Caco-2 (cell line): Measurements from ENCODE around the gene PRKCB. TPM values are rescaled to one million over a fixed set of nuclear protein-coding genes. Genes with fewer than 3 reads are reported as not detected.

Source experiments
- BruUV-seq: library from RNA; stranded (reverse); fragments of 400-500 nt; replicated peaks from 2 replicates; lab custom pipeline; 2021; lab: Mats Ljungman, UMichigan
- CTCF ChIA-PET: fragments of 300-600 bp; sonication (Branson Sonifier 250); formaldehyde crosslinking; loops from one replicate; lab custom pipeline; 2022; ENCODE audit warnings: antibody characterized with exemption; lab: Charles Lee
- POLR2A ChIA-PET: fragments of 300-600 bp; sonication (Branson Sonifier 250); formaldehyde crosslinking; loops from one replicate; lab custom pipeline; 2022; ENCODE audit warnings: antibody characterized with exemption; lab: Charles Lee
- DNase-seq, 2 experiments: peaks; one replicate each; pipeline versions ENCODE4 v3.0.0 to v3.0.0-alpha.2; 2020 to 2022
- H3K27me3 ChIP-seq: replicated peaks from 2 replicates; pipeline ENCODE4 v1.6.0; 2011; ENCODE audit warnings: low read length; ENCODE audit not compliant: control insufficient read depth, insufficient read depth
- H3K36me3 ChIP-seq: 2 replicates; pipeline ENCODE4 v1.5.1; 2011; ENCODE audit warnings: low read length; ENCODE audit not compliant: control insufficient read depth, insufficient read depth
- H3K4me1 ChIP-seq: fragments of 250-450 bp; sonication (Bioruptor Pico); 2 replicates; pipeline ENCODE4 v1.5.1; 2020; ENCODE audit warnings: mild to moderate bottlenecking
- H3K4me3 ChIP-seq: 2 replicates; pipeline ENCODE4 v1.5.1; 2011; ENCODE audit warnings: low read depth, mild to moderate bottlenecking, control low read depth, low read length
- H3K9me3 ChIP-seq: fragments of 250-450 bp; sonication (Bioruptor Pico); 2 replicates; pipeline ENCODE4 v1.5.1; 2020; ENCODE audit warnings: mild to moderate bottlenecking, moderate library complexity
- H3K27ac Mint-ChIP-seq: one replicate; pipeline ENCODE4 v1.8.0; 2022; ENCODE audit warnings: mixed read lengths; ENCODE audit not compliant: unreplicated experiment
- H3K27me3 Mint-ChIP-seq: one replicate; pipeline ENCODE4 v1.8.0; 2022; ENCODE audit warnings: mixed read lengths; ENCODE audit not compliant: insufficient read depth, unreplicated experiment
- H3K36me3 Mint-ChIP-seq: one replicate; pipeline ENCODE4 v1.8.0; 2022; ENCODE audit warnings: mild to moderate bottlenecking, mixed read lengths; ENCODE audit not compliant: insufficient read depth, unreplicated experiment
- H3K4me1 Mint-ChIP-seq: one replicate; pipeline ENCODE4 v1.8.0; 2022; ENCODE audit warnings: low read depth, mixed read lengths; ENCODE audit not compliant: unreplicated experiment
- H3K4me3 Mint-ChIP-seq: one replicate; pipeline ENCODE4 v1.8.0; 2022; ENCODE audit warnings: mild to moderate bottlenecking, moderate library complexity, mixed read lengths; ENCODE audit not compliant: unreplicated experiment
- H3K9me3 Mint-ChIP-seq: one replicate; pipeline ENCODE4 v1.8.0; 2022; ENCODE audit warnings: mixed read lengths; ENCODE audit not compliant: unreplicated experiment
- intact Hi-C: fragments of 100-400 bp; cut with micrococcal nuclease; formaldehyde crosslinking; loops from one replicate; pipeline ENCODE4 v1.10.0; 2022; ENCODE audit not compliant: unreplicated experiment
- total RNA-seq: library from RNA; stranded (reverse); gene quantifications from 2 replicates; pipeline ENCODE4 v1.2.3, GENCODE V29; 2022
- TF ChIP-seq, protein P1 (sequence below), 2 experiments: fragments of 200-600 bp in 1 of 2; IDR thresholded peaks; 1 replicate in 1 of 2; 2 replicates in 1 of 2; pipeline versions ENCODE4 v1.5.1 to v1.8.0; 2011 to 2022; ENCODE audit warnings: antibody characterized with exemption in 1 of 2, control low read depth in 1 of 2, inconsistent platforms in 1 of 2, low read depth in 1 of 2, low read length in 1 of 2, mild to moderate bottlenecking in 1 of 2, moderate library complexity in 1 of 2; ENCODE audit not compliant: insufficient read depth in 1 of 2, severe bottlenecking in 1 of 2, unreplicated experiment in 1 of 2

The PRKCB gene
- total RNA-seq, 1 experiment from 2014 or later, result not detected

DNA sequence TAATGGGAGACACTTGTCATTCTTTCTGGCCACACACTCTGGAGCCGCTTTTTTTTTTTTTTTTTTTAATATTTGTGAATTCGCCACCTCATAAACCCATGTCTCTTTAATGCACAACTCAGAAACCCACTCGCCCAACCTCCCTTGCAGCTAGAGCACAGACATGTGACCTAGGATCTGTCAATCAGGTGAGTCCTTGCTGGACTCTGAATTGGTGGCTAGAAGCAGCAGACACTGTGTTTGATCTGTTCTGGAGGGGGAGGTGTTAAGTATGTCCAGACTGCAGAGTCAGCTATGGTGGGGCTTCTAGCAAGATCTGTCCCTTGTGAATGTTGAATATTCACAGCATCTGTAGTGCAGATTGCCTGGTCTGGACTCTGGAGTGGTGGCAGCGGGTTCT lies 112.1 kb downstream of the PRKCB start:
- intact Hi-C loops, result no loop called here
- no peaks in the 10 kb centered on the region for H3K4me1 Mint-ChIP-seq
- H3K9me3 ChIP-seq, result no peaks in the 10 kb centered on the region
- no peak overlapping the region for H3K4me3 ChIP-seq
- no peaks in the 10 kb centered on the region for H3K4me1 ChIP-seq
- TF ChIP-seq, protein P1, sequence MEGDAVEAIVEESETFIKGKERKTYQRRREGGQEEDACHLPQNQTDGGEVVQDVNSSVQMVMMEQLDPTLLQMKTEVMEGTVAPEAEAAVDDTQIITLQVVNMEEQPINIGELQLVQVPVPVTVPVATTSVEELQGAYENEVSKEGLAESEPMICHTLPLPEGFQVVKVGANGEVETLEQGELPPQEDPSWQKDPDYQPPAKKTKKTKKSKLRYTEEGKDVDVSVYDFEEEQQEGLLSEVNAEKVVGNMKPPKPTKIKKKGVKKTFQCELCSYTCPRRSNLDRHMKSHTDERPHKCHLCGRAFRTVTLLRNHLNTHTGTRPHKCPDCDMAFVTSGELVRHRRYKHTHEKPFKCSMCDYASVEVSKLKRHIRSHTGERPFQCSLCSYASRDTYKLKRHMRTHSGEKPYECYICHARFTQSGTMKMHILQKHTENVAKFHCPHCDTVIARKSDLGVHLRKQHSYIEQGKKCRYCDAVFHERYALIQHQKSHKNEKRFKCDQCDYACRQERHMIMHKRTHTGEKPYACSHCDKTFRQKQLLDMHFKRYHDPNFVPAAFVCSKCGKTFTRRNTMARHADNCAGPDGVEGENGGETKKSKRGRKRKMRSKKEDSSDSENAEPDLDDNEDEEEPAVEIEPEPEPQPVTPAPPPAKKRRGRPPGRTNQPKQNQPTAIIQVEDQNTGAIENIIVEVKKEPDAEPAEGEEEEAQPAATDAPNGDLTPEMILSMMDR (IDR thresholded peaks at IDR 0.05; ENCODE audit: insufficient read depth in 1 of 2, low read depth in 1 of 2, low read length in 1 of 2, severe bottlenecking in 1 of 2, unreplicated experiment in 1 of 2), result no peak
- H3K36me3 Mint-ChIP-seq, result no peaks in the 10 kb centered on the region
- no peak overlapping the region for H3K4me3 Mint-ChIP-seq
- H3K36me3 ChIP-seq, result no peaks in the 10 kb centered on the region
- no peak overlapping the region for H3K27ac Mint-ChIP-seq
- no peaks in the 10 kb centered on the region for H3K9me3 Mint-ChIP-seq
- no peak for DNase-seq
- ChIA-PET CTCF (no interaction called here), POLR2A (no interaction called here)
- peaks cover 13% of the 10 kb centered on the region for H3K27me3 Mint-ChIP-seq
- H3K27me3 ChIP-seq, result no peaks in the 10 kb centered on the region
- no TSS peak for BruUV-seq

DNA sequence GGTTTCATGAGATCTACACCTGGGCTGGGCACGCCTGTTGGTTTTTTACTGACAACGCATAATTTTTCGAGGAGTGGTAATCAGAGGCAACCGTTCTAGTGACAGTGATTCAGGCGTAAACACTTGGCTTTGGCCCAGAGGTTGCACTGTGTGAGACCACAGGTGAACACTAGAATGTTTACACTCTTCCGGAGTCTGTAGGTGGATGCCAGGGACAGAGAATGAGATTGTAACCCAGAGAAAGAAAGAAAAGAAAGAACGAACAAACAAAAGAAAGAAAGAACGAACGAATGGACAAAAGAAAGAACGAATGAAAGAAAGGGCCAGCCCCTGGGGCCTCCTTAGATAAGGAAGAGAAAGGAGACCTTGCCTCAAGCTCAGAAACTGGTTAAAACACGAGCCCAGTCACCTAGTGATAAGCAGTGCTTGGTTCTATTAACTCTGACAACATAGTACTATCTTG lies 113.2 kb downstream of the PRKCB start:
- Histone ChIP-seq H3K36me3 (no peaks in the 10 kb centered on the region), H3K4me3 (no peak overlapping the region), H3K4me1 (no peaks in the 10 kb centered on the region), H3K27me3 (no peaks in the 10 kb centered on the region), H3K9me3 (no peaks in the 10 kb centered on the region)
- no TSS peak for BruUV-seq
- no peak for DNase-seq
- intact Hi-C loops, result no loop called here
- Mint-ChIP-seq H3K4me1 (no peaks in the 10 kb centered on the region), H3K36me3 (no peaks in the 10 kb centered on the region), H3K27ac (no peak overlapping the region), H3K4me3 (no peak overlapping the region), H3K9me3 (no peaks in the 10 kb centered on the region), H3K27me3 (peaks cover 13% of the 10 kb centered on the region)
- ChIA-PET CTCF (no interaction called here), POLR2A (no interaction called here)
- TF ChIP-seq, protein P1 (IDR thresholded peaks at IDR 0.05; ENCODE audit: insufficient read depth in 1 of 2, low read depth in 1 of 2, low read length in 1 of 2, severe bottlenecking in 1 of 2, unreplicated experiment in 1 of 2), result no peak

DNA sequence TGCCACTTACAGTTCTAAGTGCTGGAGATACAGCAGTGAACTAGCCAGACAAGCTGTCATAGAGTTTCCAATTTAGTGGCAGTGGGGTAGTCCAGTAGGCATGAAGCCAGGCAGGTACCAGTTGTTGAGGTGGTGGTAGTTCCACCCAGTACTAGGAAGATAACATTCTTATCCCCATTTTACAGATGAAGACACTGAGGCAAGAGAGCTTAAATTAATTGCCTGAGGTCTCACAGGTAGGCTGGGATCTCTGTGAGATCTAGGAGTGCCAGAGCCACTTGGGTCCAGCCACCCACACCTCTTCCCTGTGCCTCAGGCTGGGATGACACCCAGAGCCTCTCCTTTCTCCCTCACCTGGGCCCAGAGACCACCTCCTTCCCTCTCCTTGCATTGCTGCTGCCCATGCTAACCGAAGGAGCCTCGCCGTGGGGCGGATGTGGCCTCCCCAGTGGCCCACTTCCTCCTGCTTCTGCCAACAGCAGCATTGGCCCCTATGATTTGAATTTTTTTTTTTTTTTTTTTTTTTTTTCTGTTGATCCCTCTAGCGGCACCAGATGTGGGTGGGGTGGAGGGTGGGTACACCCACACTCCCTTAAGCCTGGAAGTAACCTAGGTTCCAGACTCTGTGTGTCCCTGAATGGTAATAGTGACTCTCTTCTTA lies 114.0 kb downstream of the PRKCB start:
- no peaks in the 10 kb centered on the region for H3K27me3 ChIP-seq
- Mint-ChIP-seq H3K9me3 (no peaks in the 10 kb centered on the region), H3K4me1 (no peaks in the 10 kb centered on the region), H3K27ac (no peak overlapping the region), H3K27me3 (peaks cover 11% of the 10 kb centered on the region), H3K36me3 (no peaks in the 10 kb centered on the region), H3K4me3 (no peak overlapping the region)
- intact Hi-C loops, result no loop called here
- no peaks in the 10 kb centered on the region for H3K36me3 ChIP-seq
- CTCF ChIA-PET, result no interaction called here
- TF ChIP-seq, protein P1 (IDR thresholded peaks at IDR 0.05; ENCODE audit: insufficient read depth in 1 of 2, low read depth in 1 of 2, low read length in 1 of 2, severe bottlenecking in 1 of 2, unreplicated experiment in 1 of 2), result no peak
- no peak overlapping the region for H3K4me3 ChIP-seq
- no peak for DNase-seq
- BruUV-seq, result no TSS peak
- H3K9me3 ChIP-seq, result no peaks in the 10 kb centered on the region
- H3K4me1 ChIP-seq, result no peaks in the 10 kb centered on the region
- POLR2A ChIA-PET, result no interaction called here
